T1000 (cell line): Measurements from ENCODE around the gene ZNF429.
"Not testable (repeated sequence)": the region's sequence is repeated elsewhere in the genome, so short reads cannot be mapped to it uniquely, and the experiment has no call there.

Source experiments
- DNase-seq: peaks from one replicate; lab custom pipeline; 2025; ENCODE audit warnings: mixed read lengths; lab: John Stamatoyannopoulos, UW

Gene ZNF429

GRCh38 chr19:21505459-21506451 is at the start of gene ZNF429:
TSS of gene ZNF429 (plus strand) at chr19:21505602. CDS start at chr19:21505772, 170 bp downstream.
- peak; percentile 73 for DNase-seq

GRCh38 chr19:21460686-21461085 is 44.7 kb upstream of the ZNF429 start:
- no peak for DNase-seq

- no peak for DNase-seq
Measured at GRCh38 chr19:21462540-21462939, 42.9 kb upstream of the ZNF429 start.

GRCh38 chr19:21463449-21464105 is 41.8 kb upstream of the ZNF429 start:
- DNase-seq: peak; percentile 17

GRCh38 chr19:21466627-21467026 is 38.8 kb upstream of the ZNF429 start:
- DNase-seq: no peak

GRCh38 chr19:21468791-21469190 is 36.6 kb upstream of the ZNF429 start:
- DNase-seq: no peak

- no peak for DNase-seq
Measured at GRCh38 chr19:21472507-21472906, 32.9 kb upstream of the ZNF429 start.

- peak; percentile 24 for DNase-seq
Measured at GRCh38 chr19:21474671-21475181, 30.7 kb upstream of the ZNF429 start.

- not testable (repeated sequence) for DNase-seq
Measured at GRCh38 chr19:21482361-21482760, 23.0 kb upstream of the ZNF429 start.

GRCh38 chr19:21482863-21483276 is 22.5 kb upstream of the ZNF429 start:
- DNase-seq: no peak

- DNase-seq: no peak
Measured at GRCh38 chr19:21483589-21484170, 21.7 kb upstream of the ZNF429 start.

- DNase-seq: no peak
Measured at GRCh38 chr19:21484631-21485030, 20.8 kb upstream of the ZNF429 start.

- no peak for DNase-seq
Measured at GRCh38 chr19:21485926-21486325, 19.5 kb upstream of the ZNF429 start.

GRCh38 chr19:21487969-21488368 is 17.4 kb upstream of the ZNF429 start:
- DNase-seq: no peak

- no peak for DNase-seq
Measured at GRCh38 chr19:21491146-21491545, 14.3 kb upstream of the ZNF429 start.

- DNase-seq: no peak
Measured at GRCh38 chr19:21492947-21493906, 12.2 kb upstream of the ZNF429 start.

- DNase-seq: no peak
Measured at GRCh38 chr19:21496876-21497275, 8.5 kb upstream of the ZNF429 start.

- no peak for DNase-seq
Measured at GRCh38 chr19:21498651-21499050, 6.8 kb upstream of the ZNF429 start.

GRCh38 chr19:21508198-21508597 is 2.8 kb downstream of the ZNF429 start:
- DNase-seq: no peak

- not testable (repeated sequence) for DNase-seq
Measured at GRCh38 chr19:21511058-21511457, 5.7 kb downstream of the ZNF429 start.

GRCh38 chr19:21512609-21513008 is 7.2 kb downstream of the ZNF429 start:
- DNase-seq: not testable (repeated sequence)
